HepG2 (cell line): Measurements from ENCODE around the gene ATXN7L3. TPM values are rescaled to one million over a fixed set of nuclear protein-coding genes. Genes with fewer than 3 reads are reported as not detected.

Source experiments
- AGO1 ChIP-seq: fragments of 200-400 bp; formaldehyde crosslinking; IDR thresholded peaks from 2 replicates; pipeline ENCODE4 v1.6.1; 2017; ENCODE audit warnings: mild to moderate bottlenecking, low read depth, low read length, moderate library complexity; ENCODE audit not compliant: poor library complexity, severe bottlenecking
- EED ChIP-seq: sonication (generic); formaldehyde crosslinking; IDR thresholded peaks from 2 replicates; pipeline ENCODE4 v1.5.0; 2020; ENCODE audit warnings: mild to moderate bottlenecking, missing genetic modification reagents
- HOXA5 ChIP-seq: sonication (generic); formaldehyde crosslinking; IDR thresholded peaks from 2 replicates; pipeline ENCODE4 v1.4.0; 2020; ENCODE audit warnings: missing genetic modification reagents
- MEIS2 ChIP-seq: sonication (generic); formaldehyde crosslinking; IDR thresholded peaks from 2 replicates; pipeline ENCODE4 v1.9.0; 2021; ENCODE audit warnings: mild to moderate bottlenecking, missing genetic modification reagents
- RORA ChIP-seq: sonication (generic); formaldehyde crosslinking; IDR thresholded peaks from 2 replicates; pipeline ENCODE4 v1.5.0; 2020; ENCODE audit warnings: mild to moderate bottlenecking, missing genetic modification reagents, moderate library complexity
- SMYD3 ChIP-seq: sonication (generic); formaldehyde crosslinking; IDR thresholded peaks from 2 replicates; pipeline ENCODE4 v1.8.1; 2023; ENCODE audit warnings: mild to moderate bottlenecking, missing genetic modification reagents
- SNAPC2 ChIP-seq: sonication (generic); formaldehyde crosslinking; IDR thresholded peaks from 2 replicates; pipeline ENCODE4 v1.8.1; 2022; ENCODE audit warnings: mild to moderate bottlenecking, missing genetic modification reagents
- TCF7 ChIP-seq: sonication (generic); IDR thresholded peaks from 2 replicates; pipeline ENCODE4 v1.6.1; 2016; ENCODE audit warnings: antibody characterized with exemption, low read depth
- ZNF430 ChIP-seq: sonication (generic); formaldehyde crosslinking; IDR thresholded peaks from 2 replicates; pipeline ENCODE4 v1.9.0; 2021; ENCODE audit warnings: mild to moderate bottlenecking, missing genetic modification reagents
- ZNF703 ChIP-seq: sonication (generic); formaldehyde crosslinking; IDR thresholded peaks from 2 replicates; pipeline ENCODE4 v1.5.1; 2020; ENCODE audit warnings: missing genetic modification reagents, mild to moderate bottlenecking, moderate library complexity, borderline replicate concordance
- ZNF816 ChIP-seq: sonication (generic); formaldehyde crosslinking; IDR thresholded peaks from 2 replicates; pipeline ENCODE4 v1.8.0; 2022; ENCODE audit warnings: missing genetic modification reagents, mild to moderate bottlenecking, borderline replicate concordance
- polyA plus RNA-seq, 8 experiments: library from polyadenylated mRNA; depleted of rRNA in 3 of 8; stranded (reverse) in 7 of 8; unstranded in 1 of 8; fragments of >200 nt; fragmentation: Illumina TruSeq in 4 of 8; extraction: Trizol in 4 of 8; gene quantifications; 2 replicates each; pipeline versions ENCODE4 v1.2.1 to v1.2.3, GENCODE V29; 2011 to 2016; ENCODE audit warnings: low read depth in 4 of 8, missing spikeins in 1 of 8, mixed read lengths in 1 of 8; ENCODE audit not compliant: insufficient read depth in 1 of 8
- total RNA-seq, 5 experiments: library from RNA; depleted of rRNA; stranded (reverse); fragments of >200 nt; fragmentation: Illumina TruSeq; extraction: Trizol; gene quantifications; 2 replicates each; pipeline ENCODE4 v1.2.3, GENCODE V29; 2016; ENCODE audit warnings: low read depth in 1 of 5
- TF ChIP-seq, protein P1 (sequence below): fragments of 450-650 bp; IDR thresholded peaks from 2 replicates; pipeline ENCODE4 v1.6.1; 2017; ENCODE audit warnings: mild to moderate bottlenecking
- TF ChIP-seq, protein P2 (sequence below): sonication (generic); formaldehyde crosslinking; conservative IDR thresholded peaks from 2 replicates; pipeline ENCODE4 v1.4.0; 2020; ENCODE audit warnings: missing genetic modification reagents
- TF ChIP-seq, protein P3 (sequence below): sonication (generic); formaldehyde crosslinking; IDR thresholded peaks from 2 replicates; pipeline ENCODE4 v1.4.0; 2020; ENCODE audit warnings: missing genetic modification reagents
- TF ChIP-seq, protein P4 (sequence below): sonication (generic); formaldehyde crosslinking; IDR thresholded peaks from 2 replicates; pipeline ENCODE4 v1.4.0; 2020; ENCODE audit warnings: missing genetic modification reagents

The ATXN7L3 gene
- total and polyA plus RNA-seq, 2 of the 13 experiments (the other 11 are each of a cell fraction or from before 2014, with no cell fraction given): 44.5 to 59.1 TPM

DNA sequence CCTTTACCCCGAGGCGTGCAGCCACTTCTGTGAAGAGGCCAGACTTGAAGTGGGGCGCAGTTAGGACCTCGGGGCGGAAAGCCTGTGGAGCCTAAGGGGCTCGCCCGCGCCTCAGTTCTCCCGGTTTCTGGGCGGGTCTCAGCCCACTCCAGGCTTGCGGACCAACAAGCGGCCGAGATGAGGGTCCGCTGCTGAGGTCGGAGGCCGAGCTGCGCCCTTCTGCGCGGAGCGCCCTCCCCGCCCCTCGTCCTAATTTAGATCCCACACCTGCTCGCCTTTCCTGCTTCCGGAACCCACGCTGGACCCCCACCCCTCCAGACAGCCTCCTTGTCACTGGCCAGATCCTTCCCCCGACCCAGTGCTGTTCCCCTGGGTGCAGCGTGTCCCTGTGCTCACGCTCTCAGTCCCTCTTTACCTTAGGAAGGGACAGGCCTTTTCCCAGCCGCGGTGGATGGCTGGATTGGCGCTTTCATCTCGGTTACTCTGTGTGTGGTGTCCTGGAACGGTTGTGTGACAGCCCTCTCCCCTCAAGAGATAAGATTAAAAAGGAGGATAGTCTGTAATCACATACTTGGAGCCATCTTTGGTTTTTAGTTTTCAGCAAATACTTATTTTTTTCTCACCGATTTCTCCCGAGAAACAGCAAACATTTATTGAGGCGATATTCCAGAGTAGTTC is 933 bp upstream of the ATXN7L3 start (continued):
- TF ChIP-seq MEIS2 (CRISPR knock-in tag) (no peak), EED (CRISPR knock-in tag) (no peak), SNAPC2 (no peak), HOXA5 (no peak), TCF7 (no peak), RORA (CRISPR knock-in tag) (no peak), ZNF816 (CRISPR knock-in tag) (no peak), ZNF703 (CRISPR knock-in tag) (no peak), ZNF430 (CRISPR knock-in tag) (peak; percentile 56; the same call in 1 of the 2 replicates), AGO1 (peak; percentile 48), SMYD3 (no peak)
- TF ChIP-seq, protein P1, sequence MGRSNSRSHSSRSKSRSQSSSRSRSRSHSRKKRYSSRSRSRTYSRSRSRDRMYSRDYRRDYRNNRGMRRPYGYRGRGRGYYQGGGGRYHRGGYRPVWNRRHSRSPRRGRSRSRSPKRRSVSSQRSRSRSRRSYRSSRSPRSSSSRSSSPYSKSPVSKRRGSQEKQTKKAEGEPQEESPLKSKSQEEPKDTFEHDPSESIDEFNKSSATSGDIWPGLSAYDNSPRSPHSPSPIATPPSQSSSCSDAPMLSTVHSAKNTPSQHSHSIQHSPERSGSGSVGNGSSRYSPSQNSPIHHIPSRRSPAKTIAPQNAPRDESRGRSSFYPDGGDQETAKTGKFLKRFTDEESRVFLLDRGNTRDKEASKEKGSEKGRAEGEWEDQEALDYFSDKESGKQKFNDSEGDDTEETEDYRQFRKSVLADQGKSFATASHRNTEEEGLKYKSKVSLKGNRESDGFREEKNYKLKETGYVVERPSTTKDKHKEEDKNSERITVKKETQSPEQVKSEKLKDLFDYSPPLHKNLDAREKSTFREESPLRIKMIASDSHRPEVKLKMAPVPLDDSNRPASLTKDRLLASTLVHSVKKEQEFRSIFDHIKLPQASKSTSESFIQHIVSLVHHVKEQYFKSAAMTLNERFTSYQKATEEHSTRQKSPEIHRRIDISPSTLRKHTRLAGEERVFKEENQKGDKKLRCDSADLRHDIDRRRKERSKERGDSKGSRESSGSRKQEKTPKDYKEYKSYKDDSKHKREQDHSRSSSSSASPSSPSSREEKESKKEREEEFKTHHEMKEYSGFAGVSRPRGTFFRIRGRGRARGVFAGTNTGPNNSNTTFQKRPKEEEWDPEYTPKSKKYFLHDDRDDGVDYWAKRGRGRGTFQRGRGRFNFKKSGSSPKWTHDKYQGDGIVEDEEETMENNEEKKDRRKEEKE: no peak
- TF ChIP-seq, protein P2, sequence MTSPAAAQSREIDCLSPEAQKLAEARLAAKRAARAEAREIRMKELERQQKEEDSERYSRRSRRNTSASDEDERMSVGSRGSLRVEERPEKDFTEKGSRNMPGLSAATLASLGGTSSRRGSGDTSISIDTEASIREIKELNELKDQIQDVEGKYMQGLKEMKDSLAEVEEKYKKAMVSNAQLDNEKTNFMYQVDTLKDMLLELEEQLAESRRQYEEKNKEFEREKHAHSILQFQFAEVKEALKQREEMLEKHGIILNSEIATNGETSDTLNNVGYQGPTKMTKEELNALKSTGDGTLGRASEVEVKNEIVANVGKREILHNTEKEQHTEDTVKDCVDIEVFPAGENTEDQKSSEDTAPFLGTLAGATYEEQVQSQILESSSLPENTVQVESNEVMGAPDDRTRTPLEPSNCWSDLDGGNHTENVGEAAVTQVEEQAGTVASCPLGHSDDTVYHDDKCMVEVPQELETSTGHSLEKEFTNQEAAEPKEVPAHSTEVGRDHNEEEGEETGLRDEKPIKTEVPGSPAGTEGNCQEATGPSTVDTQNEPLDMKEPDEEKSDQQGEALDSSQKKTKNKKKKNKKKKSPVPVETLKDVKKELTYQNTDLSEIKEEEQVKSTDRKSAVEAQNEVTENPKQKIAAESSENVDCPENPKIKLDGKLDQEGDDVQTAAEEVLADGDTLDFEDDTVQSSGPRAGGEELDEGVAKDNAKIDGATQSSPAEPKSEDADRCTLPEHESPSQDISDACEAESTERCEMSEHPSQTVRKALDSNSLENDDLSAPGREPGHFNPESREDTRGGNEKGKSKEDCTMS (CRISPR knock-in tag): no peak
- TF ChIP-seq, protein P3, sequence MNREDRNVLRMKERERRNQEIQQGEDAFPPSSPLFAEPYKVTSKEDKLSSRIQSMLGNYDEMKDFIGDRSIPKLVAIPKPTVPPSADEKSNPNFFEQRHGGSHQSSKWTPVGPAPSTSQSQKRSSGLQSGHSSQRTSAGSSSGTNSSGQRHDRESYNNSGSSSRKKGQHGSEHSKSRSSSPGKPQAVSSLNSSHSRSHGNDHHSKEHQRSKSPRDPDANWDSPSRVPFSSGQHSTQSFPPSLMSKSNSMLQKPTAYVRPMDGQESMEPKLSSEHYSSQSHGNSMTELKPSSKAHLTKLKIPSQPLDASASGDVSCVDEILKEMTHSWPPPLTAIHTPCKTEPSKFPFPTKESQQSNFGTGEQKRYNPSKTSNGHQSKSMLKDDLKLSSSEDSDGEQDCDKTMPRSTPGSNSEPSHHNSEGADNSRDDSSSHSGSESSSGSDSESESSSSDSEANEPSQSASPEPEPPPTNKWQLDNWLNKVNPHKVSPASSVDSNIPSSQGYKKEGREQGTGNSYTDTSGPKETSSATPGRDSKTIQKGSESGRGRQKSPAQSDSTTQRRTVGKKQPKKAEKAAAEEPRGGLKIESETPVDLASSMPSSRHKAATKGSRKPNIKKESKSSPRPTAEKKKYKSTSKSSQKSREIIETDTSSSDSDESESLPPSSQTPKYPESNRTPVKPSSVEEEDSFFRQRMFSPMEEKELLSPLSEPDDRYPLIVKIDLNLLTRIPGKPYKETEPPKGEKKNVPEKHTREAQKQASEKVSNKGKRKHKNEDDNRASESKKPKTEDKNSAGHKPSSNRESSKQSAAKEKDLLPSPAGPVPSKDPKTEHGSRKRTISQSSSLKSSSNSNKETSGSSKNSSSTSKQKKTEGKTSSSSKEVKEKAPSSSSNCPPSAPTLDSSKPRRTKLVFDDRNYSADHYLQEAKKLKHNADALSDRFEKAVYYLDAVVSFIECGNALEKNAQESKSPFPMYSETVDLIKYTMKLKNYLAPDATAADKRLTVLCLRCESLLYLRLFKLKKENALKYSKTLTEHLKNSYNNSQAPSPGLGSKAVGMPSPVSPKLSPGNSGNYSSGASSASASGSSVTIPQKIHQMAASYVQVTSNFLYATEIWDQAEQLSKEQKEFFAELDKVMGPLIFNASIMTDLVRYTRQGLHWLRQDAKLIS (CRISPR knock-in tag): no peak
- TF ChIP-seq, protein P4, sequence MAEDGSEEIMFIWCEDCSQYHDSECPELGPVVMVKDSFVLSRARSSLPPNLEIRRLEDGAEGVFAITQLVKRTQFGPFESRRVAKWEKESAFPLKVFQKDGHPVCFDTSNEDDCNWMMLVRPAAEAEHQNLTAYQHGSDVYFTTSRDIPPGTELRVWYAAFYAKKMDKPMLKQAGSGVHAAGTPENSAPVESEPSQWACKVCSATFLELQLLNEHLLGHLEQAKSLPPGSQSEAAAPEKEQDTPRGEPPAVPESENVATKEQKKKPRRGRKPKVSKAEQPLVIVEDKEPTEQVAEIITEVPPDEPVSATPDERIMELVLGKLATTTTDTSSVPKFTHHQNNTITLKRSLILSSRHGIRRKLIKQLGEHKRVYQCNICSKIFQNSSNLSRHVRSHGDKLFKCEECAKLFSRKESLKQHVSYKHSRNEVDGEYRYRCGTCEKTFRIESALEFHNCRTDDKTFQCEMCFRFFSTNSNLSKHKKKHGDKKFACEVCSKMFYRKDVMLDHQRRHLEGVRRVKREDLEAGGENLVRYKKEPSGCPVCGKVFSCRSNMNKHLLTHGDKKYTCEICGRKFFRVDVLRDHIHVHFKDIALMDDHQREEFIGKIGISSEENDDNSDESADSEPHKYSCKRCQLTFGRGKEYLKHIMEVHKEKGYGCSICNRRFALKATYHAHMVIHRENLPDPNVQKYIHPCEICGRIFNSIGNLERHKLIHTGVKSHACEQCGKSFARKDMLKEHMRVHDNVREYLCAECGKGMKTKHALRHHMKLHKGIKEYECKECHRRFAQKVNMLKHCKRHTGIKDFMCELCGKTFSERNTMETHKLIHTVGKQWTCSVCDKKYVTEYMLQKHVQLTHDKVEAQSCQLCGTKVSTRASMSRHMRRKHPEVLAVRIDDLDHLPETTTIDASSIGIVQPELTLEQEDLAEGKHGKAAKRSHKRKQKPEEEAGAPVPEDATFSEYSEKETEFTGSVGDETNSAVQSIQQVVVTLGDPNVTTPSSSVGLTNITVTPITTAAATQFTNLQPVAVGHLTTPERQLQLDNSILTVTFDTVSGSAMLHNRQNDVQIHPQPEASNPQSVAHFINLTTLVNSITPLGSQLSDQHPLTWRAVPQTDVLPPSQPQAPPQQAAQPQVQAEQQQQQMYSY (CRISPR knock-in tag): 0 out of 2 replicates have a peak, but pooled peaks have one; percentile 15
